IMR-90 (cell line): ENCODE data around the gene TRIM66. TPM values are rescaled to one million over a fixed set of nuclear protein-coding genes. Genes with fewer than 3 reads are reported as not detected.

Experiments
- ATAC-seq: fragments of 200-7000 bp; cut with Tn5 transposase; 2 replicates; pipeline ENCODE4 v1.9.1; 2020; ENCODE audit warnings: low read depth, mild to moderate bottlenecking, moderate library complexity
- BruUV-seq: library from RNA; stranded (reverse); fragments of 400-500 nt; replicated peaks from 2 replicates; lab custom pipeline; 2021; lab: Mats Ljungman, UMichigan
- CTCF ChIA-PET: fragments of 300-600 bp; formaldehyde crosslinking; extraction: SDS; loops from one replicate; lab custom pipeline; 2021; ENCODE audit warnings: antibody characterized with exemption; lab: Yijun Ruan, JAX
- POLR2A ChIA-PET: fragments of 300-600 bp; sonication (Branson Sonifier 250); formaldehyde crosslinking; loops from one replicate; lab custom pipeline; 2022; ENCODE audit warnings: antibody characterized with exemption; ENCODE audit not compliant: unreplicated experiment; lab: Charles Lee
- DNase-seq: peaks from one replicate; pipeline ENCODE4 v3.0.0; 2013
- H2AFZ ChIP-seq: replicated peaks from 2 replicates; pipeline ENCODE3; 2013; ENCODE audit warnings: low read length, mild to moderate bottlenecking; ENCODE audit not compliant: poor library complexity
- H2AK5ac ChIP-seq: 2 replicates; pipeline ENCODE4 v1.6.1; 2013; ENCODE audit warnings: low read depth, low read length, inconsistent platforms
- H2AK9ac ChIP-seq: replicated peaks from 2 replicates; pipeline ENCODE3; 2013; ENCODE audit warnings: mild to moderate bottlenecking, low read depth, low read length, moderate library complexity; ENCODE audit not compliant: poor library complexity
- H2BK120ac ChIP-seq: 2 replicates; pipeline ENCODE4 v1.6.1; 2013; ENCODE audit warnings: low read depth, low read length, inconsistent platforms
- H2BK15ac ChIP-seq: 3 replicates; pipeline ENCODE4 v1.6.1; 2013; ENCODE audit warnings: low read depth, low read length, inconsistent platforms
- H2BK20ac ChIP-seq: 2 replicates; pipeline ENCODE4 v1.6.1; 2013; ENCODE audit warnings: low read depth, mild to moderate bottlenecking, inconsistent platforms, low read length, moderate library complexity
- H2BK5ac ChIP-seq: 2 replicates; pipeline ENCODE4 v1.6.1; 2013; ENCODE audit warnings: mild to moderate bottlenecking, low read depth, low read length, inconsistent platforms; ENCODE audit not compliant: poor library complexity, severe bottlenecking
- H3K14ac ChIP-seq: replicated peaks from 2 replicates; pipeline ENCODE4 v1.6.1; 2013; ENCODE audit warnings: low read depth, low read length, inconsistent platforms
- H3K18ac ChIP-seq: 2 replicates; pipeline ENCODE4 v1.6.1; 2013; ENCODE audit warnings: low read depth, low read length, control low read depth
- H3K23ac ChIP-seq: 2 replicates; pipeline ENCODE4 v1.6.1; 2013; ENCODE audit warnings: low read depth, low read length, inconsistent platforms
- H3K27ac ChIP-seq: 2 replicates; pipeline ENCODE4 v1.5.1; 2013; ENCODE audit warnings: mild to moderate bottlenecking, control low read depth, low read length; ENCODE audit not compliant: insufficient read depth
- H3K27me3 ChIP-seq: 2 replicates; pipeline ENCODE4 v1.6.1; 2013; ENCODE audit warnings: low read length; ENCODE audit not compliant: control insufficient read depth, insufficient read depth
- H3K36me3 ChIP-seq: 2 replicates; pipeline ENCODE4 v1.6.1; 2013; ENCODE audit warnings: low read length, mixed read lengths; ENCODE audit not compliant: control insufficient read depth, insufficient read depth
- H3K4ac ChIP-seq: 2 replicates; pipeline ENCODE4 v1.6.1; 2013; ENCODE audit warnings: low read depth, low read length, inconsistent platforms
- H3K4me1 ChIP-seq: 2 replicates; pipeline ENCODE4 v1.6.1; 2013; ENCODE audit warnings: low read length, mixed read lengths; ENCODE audit not compliant: control insufficient read depth, insufficient read depth
- H3K4me2 ChIP-seq: 2 replicates; pipeline ENCODE4 v1.6.1; 2013; ENCODE audit warnings: low read depth, mild to moderate bottlenecking, control low read depth, low read length, moderate library complexity
- H3K4me3 ChIP-seq: 2 replicates; pipeline ENCODE4 v1.5.1; 2013; ENCODE audit warnings: low read depth, mild to moderate bottlenecking, control low read depth, low read length, moderate library complexity; ENCODE audit not compliant: insufficient read depth
- H3K56ac ChIP-seq: 2 replicates; pipeline ENCODE4 v1.6.1; 2013; ENCODE audit warnings: low read length, inconsistent platforms; ENCODE audit not compliant: insufficient read depth; ENCODE audit errors: extremely low read depth
- H3K79me1 ChIP-seq, 2 experiments: 2 replicates each; pipeline ENCODE4 v1.6.1; 2013; ENCODE audit warnings: low read length in 2 of 2, inconsistent platforms in 1 of 2, low read depth in 1 of 2
- H3K9ac ChIP-seq: 2 replicates; pipeline ENCODE4 v1.6.1; 2013; ENCODE audit warnings: low read depth, low read length, control low read depth
- H3K9me1 ChIP-seq: 2 replicates; pipeline ENCODE4 v1.6.1; 2013; ENCODE audit warnings: low read length, inconsistent platforms; ENCODE audit not compliant: insufficient read depth
- H3K9me3 ChIP-seq: 2 replicates; pipeline ENCODE4 v1.6.1; 2013; ENCODE audit warnings: low read length; ENCODE audit not compliant: control insufficient read depth, insufficient read depth
- H4K20me1 ChIP-seq: 2 replicates; pipeline ENCODE4 v1.6.1; 2013; ENCODE audit warnings: low read length, inconsistent platforms; ENCODE audit not compliant: insufficient read depth
- H4K5ac ChIP-seq: 2 replicates; pipeline ENCODE4 v1.6.1; 2013; ENCODE audit warnings: mild to moderate bottlenecking, low read depth, low read length, control low read depth
- H4K8ac ChIP-seq, 2 experiments: 2 replicates each; pipeline ENCODE4 v1.6.1; 2013; ENCODE audit warnings: low read depth in 2 of 2, low read length in 2 of 2, control low read depth in 1 of 2, inconsistent platforms in 1 of 2
- H4K91ac ChIP-seq: 2 replicates; pipeline ENCODE4 v1.6.1; 2013; ENCODE audit warnings: low read depth, low read length, inconsistent platforms; ENCODE audit not compliant: insufficient read depth
- CEBPB ChIP-seq: IDR thresholded peaks from 2 replicates; pipeline ENCODE4 v1.6.1; 2012; ENCODE audit warnings: low read depth, low read length, improper control_type of control experiment
- MAFK ChIP-seq: IDR thresholded peaks from 2 replicates; pipeline ENCODE4 v1.6.1; 2012; ENCODE audit warnings: low read depth, low read length, improper control_type of control experiment
- MXI1 ChIP-seq: IDR thresholded peaks from 2 replicates; pipeline ENCODE4 v1.6.1; 2012; ENCODE audit warnings: low read depth, mild to moderate bottlenecking, low read length, moderate library complexity, borderline replicate concordance
- NFE2L2 ChIP-seq: fragments of 150-350 bp; IDR thresholded peaks from 2 replicates; pipeline ENCODE4 v1.6.1; 2016; ENCODE audit warnings: low read depth, mild to moderate bottlenecking, low read length
- POLR2A ChIP-seq: IDR thresholded peaks from 2 replicates; pipeline ENCODE4 v1.6.1; 2012; ENCODE audit warnings: mild to moderate bottlenecking, low read depth, low read length
- RCOR1 ChIP-seq: IDR thresholded peaks from 2 replicates; pipeline ENCODE4 v1.6.1; 2012; ENCODE audit warnings: mild to moderate bottlenecking, low read length, improper control_type of control experiment; ENCODE audit not compliant: insufficient replicate concordance
- RFX5 ChIP-seq: IDR thresholded peaks from 2 replicates; pipeline ENCODE4 v1.8.0; 2012; ENCODE audit warnings: low read depth, mild to moderate bottlenecking, low read length, moderate library complexity
- SMC3 ChIP-seq: fragments of 150-350 bp; IDR thresholded peaks from 2 replicates; pipeline ENCODE4 v1.6.1; 2016; ENCODE audit warnings: low read depth, mild to moderate bottlenecking, antibody characterized with exemption, low read length, moderate library complexity
- USF2 ChIP-seq: fragments of 150-350 bp; IDR thresholded peaks from 2 replicates; pipeline ENCODE4 v1.6.1; 2017; ENCODE audit warnings: mild to moderate bottlenecking, antibody characterized with exemption, low read length, low read depth
- WGBS, 2 experiments: methylation state at CpG; one replicate each; pipeline versions ENCODE4 v1.1.5 to v1.1.7; 2013; ENCODE audit warnings: missing lambda C conversion rate in 2 of 2; ENCODE audit not compliant: insufficient read length in 1 of 2; ENCODE audit errors: extremely low coverage in 2 of 2; 5-methylcytosine and 5-hydroxymethylcytosine counted together
- dilution Hi-C: fragments of 300-500 bp; cut with HindIII; formaldehyde crosslinking; loops from one replicate; pipeline ENCODE4 v1.14.3; 2018; ENCODE audit warnings: low sequenced_read_pairs; ENCODE audit not compliant: unreplicated experiment
- in situ Hi-C: fragments of 300-500 bp; cut with MboI; formaldehyde crosslinking; loops from 3 replicates; pipeline ENCODE4 v1.14.3; 2019; ENCODE audit warnings: low sequenced_read_pairs, inconsistent platforms, mixed read lengths
- intact Hi-C: fragments of 100-400 bp; cut with micrococcal nuclease; formaldehyde crosslinking; loops from 2 replicates; pipeline ENCODE4 v1.10.0; 2022
- polyA plus RNA-seq, 3 experiments: library from polyadenylated mRNA; depleted of rRNA; stranded (reverse); fragments of >200 nt; gene quantifications; 2 replicates each; pipeline ENCODE4 v1.2.3, GENCODE V29; 2012; ENCODE audit warnings: low replicate concordance in 1 of 3
- total RNA-seq: library from RNA; depleted of rRNA; stranded (reverse); fragments of >200 nt; gene quantifications from 2 replicates; pipeline ENCODE4 v1.2.3, GENCODE V29; 2012
- TF ChIP-seq, protein P1 (sequence below): conservative IDR thresholded peaks from 2 replicates; pipeline ENCODE4 v1.5.1; 2012; ENCODE audit warnings: mild to moderate bottlenecking, low read depth, low read length, improper control_type of control experiment

TRIM66 gene
- total and polyA plus RNA-seq, 2 of the 4 experiments (the other 2 are of a cell fraction) = 4.4 to 5.0 TPM

GRCh38 chr11:8586805-8587204, 95.7 kb downstream of the TRIM66 start:
- intact Hi-C loops (no loop called here), in situ Hi-C loops (no loop called here), dilution Hi-C loops (no loop called here)
- H3K79me1 ChIP-seq = no peaks in the 10 kb centered on the region; a peak in 1 of 4 replicates
- H3K9ac ChIP-seq = no peak overlapping the region
- H2BK5ac ChIP-seq = no peak overlapping the region
- no peak overlapping the region for H4K8ac ChIP-seq
- ATAC-seq = no peak
- no peak overlapping the region for H3K18ac ChIP-seq
- no peaks in the 10 kb centered on the region for H3K9me1 ChIP-seq
- TF ChIP-seq, protein P1, sequence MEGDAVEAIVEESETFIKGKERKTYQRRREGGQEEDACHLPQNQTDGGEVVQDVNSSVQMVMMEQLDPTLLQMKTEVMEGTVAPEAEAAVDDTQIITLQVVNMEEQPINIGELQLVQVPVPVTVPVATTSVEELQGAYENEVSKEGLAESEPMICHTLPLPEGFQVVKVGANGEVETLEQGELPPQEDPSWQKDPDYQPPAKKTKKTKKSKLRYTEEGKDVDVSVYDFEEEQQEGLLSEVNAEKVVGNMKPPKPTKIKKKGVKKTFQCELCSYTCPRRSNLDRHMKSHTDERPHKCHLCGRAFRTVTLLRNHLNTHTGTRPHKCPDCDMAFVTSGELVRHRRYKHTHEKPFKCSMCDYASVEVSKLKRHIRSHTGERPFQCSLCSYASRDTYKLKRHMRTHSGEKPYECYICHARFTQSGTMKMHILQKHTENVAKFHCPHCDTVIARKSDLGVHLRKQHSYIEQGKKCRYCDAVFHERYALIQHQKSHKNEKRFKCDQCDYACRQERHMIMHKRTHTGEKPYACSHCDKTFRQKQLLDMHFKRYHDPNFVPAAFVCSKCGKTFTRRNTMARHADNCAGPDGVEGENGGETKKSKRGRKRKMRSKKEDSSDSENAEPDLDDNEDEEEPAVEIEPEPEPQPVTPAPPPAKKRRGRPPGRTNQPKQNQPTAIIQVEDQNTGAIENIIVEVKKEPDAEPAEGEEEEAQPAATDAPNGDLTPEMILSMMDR = no peak
- TF ChIP-seq RCOR1 = no peak
- TF ChIP-seq CEBPB = no peak
- no peak for TF ChIP-seq MXI1
- no peak for TF ChIP-seq RFX5
- no peak for TF ChIP-seq POLR2A
- TF ChIP-seq MAFK = no peak
- no peak for TF ChIP-seq NFE2L2
- no peak for TF ChIP-seq SMC3
- TF ChIP-seq USF2 = no peak
- no peak overlapping the region for H2BK20ac ChIP-seq
- no peak overlapping the region for H2AFZ ChIP-seq
- H3K27ac ChIP-seq = no peak overlapping the region
- H4K20me1 ChIP-seq = no peaks in the 10 kb centered on the region
- whole genome bisulfite sequencing, 2 experiments = no CpG with 5 or more reads among the region's 2 CpGs
- H4K91ac ChIP-seq = no peak overlapping the region
- no peak overlapping the region for H4K5ac ChIP-seq
- H3K23ac ChIP-seq = no peak overlapping the region
- no TSS peak for BruUV-seq
- H3K4me1 ChIP-seq = peaks cover 2% of the 10 kb centered on the region; the same call in 1 of the 2 replicates
- no peak overlapping the region for H2BK15ac ChIP-seq
- no peak overlapping the region for H3K4ac ChIP-seq
- no peak overlapping the region for H3K4me3 ChIP-seq
- no peaks in the 10 kb centered on the region; the same call in 1 of the 2 replicates for H3K9me3 ChIP-seq
- no peak overlapping the region for H3K14ac ChIP-seq
- CTCF ChIA-PET = interaction anchor here (0.6 kb wide), 1 partner anchor 437 kb away, joined by 4 read pairs; no protein-coding TSS in a partner anchor
- no peak overlapping the region for H2AK5ac ChIP-seq
- POLR2A ChIA-PET = no interaction called here
- H3K4me2 ChIP-seq = no peak overlapping the region
- no peaks in the 10 kb centered on the region for H3K27me3 ChIP-seq
- no peak overlapping the region for H2AK9ac ChIP-seq
- no peaks in the 10 kb centered on the region for H3K36me3 ChIP-seq
- H2BK120ac ChIP-seq = no peak overlapping the region
- DNase-seq = no peak
- H3K56ac ChIP-seq = no peak overlapping the region
